Stomach (tissue), 4 donors: ENCODE results near the gene DDHD1.

ENCODE experiments used
- EP300 ChIP-seq: sonication (generic); formaldehyde crosslinking; IDR thresholded peaks from one replicate; pipeline ENCODE4 v1.6.1; 2017; ENCODE audit warnings: antibody characterized with exemption
- POLR2A ChIP-seq, 4 donors: fragments of 450-650 bp; IDR thresholded peaks; one replicate each; pipeline ENCODE4 v1.6.1; 2016; ENCODE audit warnings: antibody characterized with exemption in 4 of 4, control low read depth in 2 of 4, mild to moderate bottlenecking in 1 of 4, moderate library complexity in 1 of 4
- POLR2AphosphoS5 ChIP-seq, 3 donors: sonication (generic); formaldehyde crosslinking; IDR thresholded peaks; one replicate each; pipeline ENCODE4 v1.6.1; 2016; ENCODE audit warnings: antibody characterized with exemption in 3 of 3
- TF ChIP-seq, protein P1 (sequence below), 7 experiments: fragments of 450-650 bp in 4 of 7; fragments of 200-600 bp in 3 of 7; sonication (generic) in 3 of 7; IDR thresholded peaks; one replicate each; pipeline ENCODE4 v1.5.1; 2016 to 2019; ENCODE audit warnings: antibody characterized with exemption in 7 of 7, control low read depth in 2 of 7, mild to moderate bottlenecking in 1 of 7

DNA sequence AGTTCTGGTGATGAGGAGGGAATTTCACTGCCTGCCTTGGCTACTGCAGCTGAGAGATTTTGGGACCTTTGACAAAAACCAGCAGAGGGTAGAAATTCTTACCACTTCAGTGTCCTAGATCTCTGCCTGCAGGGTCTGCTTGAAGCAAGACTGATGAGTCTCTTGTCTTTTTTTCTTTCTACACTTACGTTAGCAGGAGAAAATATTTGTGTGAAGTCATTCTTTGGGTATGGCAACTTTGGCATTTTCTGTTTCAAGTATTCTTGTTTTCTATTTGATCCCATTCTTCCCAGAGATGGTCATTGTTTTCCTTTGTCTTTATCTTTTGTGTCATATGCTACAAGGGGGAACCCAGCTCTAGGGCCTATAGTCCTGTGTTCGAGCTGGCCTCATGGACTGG lies 136.6 kb downstream of the DDHD1 start:
- TF ChIP-seq, protein P1, sequence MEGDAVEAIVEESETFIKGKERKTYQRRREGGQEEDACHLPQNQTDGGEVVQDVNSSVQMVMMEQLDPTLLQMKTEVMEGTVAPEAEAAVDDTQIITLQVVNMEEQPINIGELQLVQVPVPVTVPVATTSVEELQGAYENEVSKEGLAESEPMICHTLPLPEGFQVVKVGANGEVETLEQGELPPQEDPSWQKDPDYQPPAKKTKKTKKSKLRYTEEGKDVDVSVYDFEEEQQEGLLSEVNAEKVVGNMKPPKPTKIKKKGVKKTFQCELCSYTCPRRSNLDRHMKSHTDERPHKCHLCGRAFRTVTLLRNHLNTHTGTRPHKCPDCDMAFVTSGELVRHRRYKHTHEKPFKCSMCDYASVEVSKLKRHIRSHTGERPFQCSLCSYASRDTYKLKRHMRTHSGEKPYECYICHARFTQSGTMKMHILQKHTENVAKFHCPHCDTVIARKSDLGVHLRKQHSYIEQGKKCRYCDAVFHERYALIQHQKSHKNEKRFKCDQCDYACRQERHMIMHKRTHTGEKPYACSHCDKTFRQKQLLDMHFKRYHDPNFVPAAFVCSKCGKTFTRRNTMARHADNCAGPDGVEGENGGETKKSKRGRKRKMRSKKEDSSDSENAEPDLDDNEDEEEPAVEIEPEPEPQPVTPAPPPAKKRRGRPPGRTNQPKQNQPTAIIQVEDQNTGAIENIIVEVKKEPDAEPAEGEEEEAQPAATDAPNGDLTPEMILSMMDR (IDR thresholded peaks at IDR 0.05): no peak
- TF ChIP-seq POLR2A (IDR thresholded peaks at IDR 0.05) (no peak), EP300 (no peak), POLR2AphosphoS5 (IDR thresholded peaks at IDR 0.05) (no peak)
